ENCODE measurements around the gene TSHR.
"Not testable (repeated sequence)": the region's sequence is repeated elsewhere in the genome, so short reads cannot be mapped to it uniquely, and the experiment has no call there.

The TSHR gene

DNA sequence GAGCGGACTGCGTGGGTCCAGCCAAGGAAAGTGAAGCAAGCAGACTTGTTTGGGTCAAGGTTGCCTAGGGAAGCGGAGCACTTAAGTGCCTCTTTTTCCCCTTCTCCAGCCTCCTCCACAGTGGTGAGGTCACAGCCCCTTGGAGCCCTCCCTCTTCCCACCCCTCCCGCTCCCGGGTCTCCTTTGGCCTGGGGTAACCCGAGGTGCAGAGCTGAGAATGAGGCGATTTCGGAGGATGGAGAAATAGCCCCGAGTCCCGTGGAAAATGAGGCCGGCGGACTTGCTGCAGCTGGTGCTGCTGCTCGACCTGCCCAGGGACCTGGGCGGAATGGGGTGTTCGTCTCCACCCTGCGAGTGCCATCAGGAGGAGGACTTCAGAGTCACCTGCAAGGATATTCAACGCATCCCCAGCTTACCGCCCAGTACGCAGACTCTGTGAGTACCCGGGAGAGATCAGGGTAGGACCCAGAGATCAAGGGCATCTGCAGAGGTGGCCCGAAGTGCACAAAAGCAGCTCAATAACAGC is at the start of gene TSHR:
TSHR (plus strand) TSS at position 206 of the 526 bp plus-strand sequence; CDS start at position 266, 60 bp downstream.
- no peak for DNase-seq

DNA sequence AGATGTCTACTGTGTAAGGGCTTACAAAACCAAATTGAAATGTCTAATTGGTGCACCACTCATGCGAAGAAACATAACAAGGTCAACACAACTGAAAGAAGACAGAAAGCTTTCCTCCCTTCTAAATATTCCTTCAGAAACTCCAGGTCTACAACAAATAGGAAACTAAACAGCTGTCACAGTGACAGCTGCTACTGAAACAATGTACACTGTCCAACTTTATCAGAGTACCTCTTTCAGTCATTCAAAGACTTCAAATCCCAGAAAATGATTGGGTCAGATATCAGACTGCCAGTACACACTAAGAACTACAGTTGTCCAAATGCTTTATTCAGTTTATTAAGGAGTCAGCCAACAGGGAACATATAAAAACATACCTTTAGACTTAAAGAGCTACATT is 49.1 kb upstream of the TSHR start:
- DNase-seq = no peak

DNA sequence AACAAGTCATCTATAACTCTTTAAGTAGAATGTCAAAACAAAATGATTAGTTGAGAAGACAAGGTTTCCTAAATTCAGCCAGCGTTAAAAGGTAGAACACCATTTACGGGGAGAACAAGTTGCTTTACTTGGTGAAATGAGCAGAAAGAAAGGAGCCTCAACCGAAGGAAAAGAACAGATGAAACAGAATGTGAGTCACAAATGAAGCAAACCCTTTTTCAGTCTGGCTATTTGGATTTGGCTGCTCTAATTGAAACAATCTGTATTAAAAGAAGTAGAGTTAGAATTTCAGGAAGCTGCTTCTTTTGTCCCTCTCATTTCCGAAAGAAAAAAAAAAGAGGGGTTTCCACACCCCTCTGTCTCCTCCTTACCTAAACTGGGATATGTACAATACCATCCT is 48.5 kb upstream of the TSHR start:
- DNase-seq = no peak

- not testable (repeated sequence) for DNase-seq
Observed at GRCh38 chr14:80912013-80912412, 43.4 kb upstream of the TSHR start.

- DNase-seq = no peak
Observed at GRCh38 chr14:80919622-80920021, 35.8 kb upstream of the TSHR start.

GRCh38 chr14:80923368-80923767 is 32.1 kb upstream of the TSHR start:
- no peak for DNase-seq

GRCh38 chr14:80924365-80925103 is 30.9 kb upstream of the TSHR start:
- no peak for DNase-seq

GRCh38 chr14:80926397-80927082 is 28.9 kb upstream of the TSHR start:
- DNase-seq = no peak

DNA sequence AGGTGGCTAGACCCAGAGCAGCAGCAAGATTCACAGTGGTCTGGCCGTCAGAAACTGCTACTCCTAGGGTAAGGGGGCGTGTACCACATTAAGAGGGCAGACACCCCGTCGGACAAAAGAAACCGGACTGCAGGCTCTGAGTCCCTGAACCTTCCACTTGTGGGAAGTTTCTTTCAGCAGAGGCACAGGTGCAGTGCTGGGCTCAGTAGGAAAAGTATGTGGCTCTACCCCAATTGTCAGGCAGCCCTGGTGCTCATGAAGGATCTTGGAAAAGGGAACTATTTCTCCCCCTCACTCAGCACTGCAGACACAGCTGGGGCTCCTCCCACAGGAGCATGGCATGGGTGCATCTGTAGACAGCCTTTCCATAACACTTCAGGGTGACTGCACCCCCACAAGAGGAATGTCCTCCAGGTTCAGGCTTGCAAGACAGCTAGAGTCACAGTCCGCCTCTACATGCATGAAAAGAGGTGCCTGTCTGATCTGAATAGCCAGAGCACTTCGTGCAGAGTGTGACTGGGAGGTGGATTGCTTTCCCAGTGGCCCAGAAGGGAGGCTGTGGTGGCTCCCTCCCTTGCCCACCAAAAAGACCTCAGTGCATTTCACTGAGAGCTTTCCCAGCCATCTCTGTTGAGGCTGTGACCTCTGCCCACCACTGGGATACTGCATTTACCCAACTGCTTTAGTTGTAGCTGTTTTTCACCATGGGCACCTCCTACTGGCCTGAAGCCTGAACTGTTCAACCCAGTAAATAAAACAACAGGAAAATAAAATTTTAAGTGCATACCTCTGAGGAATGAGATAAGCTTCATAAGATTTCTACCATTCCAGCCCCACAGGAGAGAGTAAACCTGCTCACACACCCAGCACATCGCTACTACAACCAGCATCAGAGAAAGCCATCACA is 28.1 kb upstream of the TSHR start:
- no peak for DNase-seq

GRCh38 chr14:80930095-80930494 is 25.3 kb upstream of the TSHR start:
- DNase-seq = no peak

DNA sequence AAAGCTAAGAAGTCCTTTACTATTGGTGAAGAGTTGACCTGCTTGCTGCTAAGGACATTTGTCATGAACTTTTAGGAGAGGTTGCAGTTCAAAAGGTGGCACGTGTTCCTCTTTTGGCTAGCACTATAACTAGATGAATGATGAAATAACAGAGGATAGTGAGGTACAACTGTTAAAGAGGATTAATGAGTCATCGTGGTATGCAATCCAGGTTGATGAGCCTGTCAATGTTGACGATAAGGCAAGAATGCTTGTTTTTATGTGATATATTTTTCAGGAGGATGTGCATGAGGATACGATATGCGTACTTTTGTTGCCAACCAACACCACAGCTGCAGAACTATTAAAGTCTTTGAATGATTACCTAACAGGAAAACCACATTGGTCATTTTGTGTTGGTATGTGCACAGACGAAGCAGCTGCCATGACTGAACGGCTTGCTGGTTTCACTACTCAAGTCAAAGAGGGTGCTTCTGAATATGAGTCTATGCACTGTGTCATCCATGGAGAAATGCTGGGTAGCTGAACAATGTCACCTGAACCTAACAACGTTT is 24.5 kb upstream of the TSHR start:
- DNase-seq = no peak

DNA sequence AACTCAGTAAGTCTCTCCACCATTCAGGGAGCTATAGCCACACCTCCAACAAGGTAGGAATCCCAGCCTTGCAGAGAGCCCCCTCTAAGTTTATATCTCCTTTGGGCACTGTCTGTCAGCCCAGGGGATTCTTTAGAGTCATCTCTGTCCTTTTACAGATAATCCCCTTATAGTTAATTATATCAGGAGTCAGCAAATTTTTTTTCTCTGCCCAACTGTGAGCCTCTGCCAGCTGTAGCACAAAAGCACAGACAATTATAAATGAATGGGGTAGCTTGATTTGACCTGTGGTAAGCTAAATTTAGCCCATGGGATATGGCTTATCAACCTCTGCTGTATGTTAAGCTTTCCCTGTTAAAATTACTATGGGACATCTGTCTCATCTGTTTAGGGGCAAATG is 22.1 kb upstream of the TSHR start:
- no peak for DNase-seq

DNA sequence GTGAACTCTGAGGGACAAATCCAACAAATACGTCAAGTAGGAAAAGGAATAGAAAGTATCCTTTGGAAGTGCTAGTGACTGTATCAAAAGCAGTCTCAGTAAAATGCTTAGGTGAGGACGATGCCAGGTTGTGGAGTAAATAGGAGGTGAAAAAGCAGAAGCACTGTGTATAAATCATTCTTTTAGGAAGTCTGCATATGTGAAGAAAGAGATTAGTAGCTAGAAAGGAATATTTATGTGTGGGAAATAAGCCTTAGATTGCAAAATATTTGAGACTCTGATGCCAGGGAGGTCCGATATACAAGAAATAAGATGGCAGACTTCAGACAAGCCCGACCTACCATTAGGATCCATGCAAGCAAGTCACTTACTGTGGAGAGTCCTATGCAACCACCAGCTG is 21.7 kb upstream of the TSHR start:
- no peak for DNase-seq

- DNase-seq = no peak
Observed at GRCh38 chr14:80940146-80940545, 15.3 kb upstream of the TSHR start.

DNA sequence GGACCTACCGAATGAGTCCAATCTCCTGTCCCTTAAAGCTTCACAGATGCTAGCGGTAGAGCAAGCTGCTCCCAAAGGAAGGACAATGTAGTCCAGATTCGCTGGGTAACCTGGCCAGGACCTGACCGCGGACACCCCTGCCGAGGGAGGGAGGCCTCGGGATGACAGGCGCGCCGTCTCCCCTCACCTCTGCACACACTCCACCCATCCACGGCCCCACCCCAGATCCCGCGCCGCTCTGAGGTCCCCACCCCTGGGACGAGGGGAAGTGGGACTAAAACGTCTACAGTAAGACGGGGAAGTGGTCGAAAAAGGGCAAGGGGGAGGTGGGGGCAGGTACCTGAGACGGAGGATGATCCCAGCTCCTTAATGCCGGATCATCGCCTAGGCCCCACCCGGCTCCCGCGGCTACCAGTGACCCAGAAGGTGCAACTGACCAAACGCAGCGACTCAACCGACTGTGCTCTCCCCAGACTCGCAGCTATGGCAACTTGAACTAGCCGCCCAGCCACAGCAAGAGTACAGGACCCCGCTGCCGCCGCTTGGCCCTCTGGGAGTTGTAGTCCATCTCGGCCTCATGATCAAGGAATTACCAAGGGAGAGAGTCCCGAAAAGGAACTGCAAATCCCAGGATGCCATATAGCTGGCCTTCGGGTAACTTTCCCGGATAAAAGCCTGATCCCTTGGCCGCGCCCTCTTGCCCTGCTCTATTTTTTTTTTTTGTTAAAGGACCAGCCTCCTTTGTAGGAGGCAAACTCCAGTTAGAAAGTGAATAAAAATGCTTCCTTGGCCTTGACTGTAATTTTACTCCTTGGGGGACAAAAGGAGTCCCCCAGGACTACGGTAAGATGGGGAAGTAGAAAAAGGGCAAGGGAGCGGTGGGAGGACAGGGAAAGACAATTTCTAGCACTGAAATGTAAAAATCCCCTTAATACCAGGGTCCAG is 13.9 kb upstream of the TSHR start, which contains the start of gene CEP128:
CEP128 (minus strand) TSS at position 498 of the 945 bp plus-strand sequence.
- peak; percentile 33 to 98 (median 91) for DNase-seq

- DNase-seq = no peak
Observed at GRCh38 chr14:80942191-80942600, 13.2 kb upstream of the TSHR start.

GRCh38 chr14:80944861-80945617 is 10.4 kb upstream of the TSHR start:
- DNase-seq = no peak

GRCh38 chr14:80946187-80946586 is 9.2 kb upstream of the TSHR start:
- DNase-seq = no peak

GRCh38 chr14:80946797-80947196 is 8.6 kb upstream of the TSHR start:
- no peak for DNase-seq

Measured in anterior cingulate cortex (tissue), 58 donors.